ENCODE data around the gene NACC2.

NACC2 gene

DNA sequence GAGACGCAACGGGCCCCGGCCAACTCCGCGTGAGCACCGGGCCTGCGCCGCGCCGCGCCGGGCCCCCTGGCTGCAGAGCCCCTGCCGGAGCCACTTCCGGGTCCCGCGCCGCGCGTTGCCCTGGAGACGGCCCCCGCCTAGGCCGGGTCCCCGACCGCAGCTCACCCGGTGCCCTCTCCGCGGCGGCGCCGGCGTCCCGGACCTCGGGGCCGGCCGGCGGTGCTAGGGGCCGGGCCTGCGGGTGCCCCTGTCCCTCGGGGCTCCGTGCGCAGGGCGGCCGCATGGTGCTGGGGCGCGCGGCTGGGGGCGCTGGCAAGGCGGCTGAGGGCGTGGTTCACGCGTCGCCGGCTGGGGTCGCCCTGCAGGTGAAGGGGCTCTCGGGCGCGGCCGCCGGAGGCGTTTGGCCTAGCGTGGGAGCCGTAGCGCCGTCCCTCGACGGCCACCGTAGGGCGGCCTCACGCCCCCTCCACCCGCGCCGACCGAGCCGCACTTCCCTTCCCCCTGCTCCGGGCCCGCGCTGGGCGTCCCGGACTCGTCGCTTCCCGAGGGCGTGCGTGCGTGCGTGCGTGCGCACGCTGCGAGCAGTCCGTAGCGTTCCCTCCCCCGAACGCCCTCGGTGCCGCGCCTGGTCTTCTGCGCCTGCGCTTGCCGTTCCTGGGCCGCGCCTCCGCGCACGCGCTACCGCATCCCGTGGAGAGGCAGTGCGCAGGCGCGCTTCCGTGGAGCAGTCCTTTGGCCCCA lies 23.4 kb upstream of the NACC2 start, which contains the start of gene TMEM250 (continued):
- TF ChIP-seq ZNF776 (tag by site-specific recombination; IDR thresholded peaks at IDR 0.05; ENCODE audit: borderline replicate concordance): no peak
- TF ChIP-seq ZBTB20 (tag by site-specific recombination; IDR thresholded peaks at IDR 0.05): peak; percentile 15; the same call in 1 of the 2 replicates
- peak; percentile 2; the same call in 1 of the 2 replicates for TF ChIP-seq ZXDB (tag by site-specific recombination; IDR thresholded peaks at IDR 0.05)
- TF ChIP-seq ZNF214 (tag by site-specific recombination; IDR thresholded peaks at IDR 0.05; ENCODE audit: borderline replicate concordance): no peak
- no peak for TF ChIP-seq ZNF266 (tag by site-specific recombination; IDR thresholded peaks at IDR 0.05; ENCODE audit: low read depth)
- TF ChIP-seq, protein P1, sequence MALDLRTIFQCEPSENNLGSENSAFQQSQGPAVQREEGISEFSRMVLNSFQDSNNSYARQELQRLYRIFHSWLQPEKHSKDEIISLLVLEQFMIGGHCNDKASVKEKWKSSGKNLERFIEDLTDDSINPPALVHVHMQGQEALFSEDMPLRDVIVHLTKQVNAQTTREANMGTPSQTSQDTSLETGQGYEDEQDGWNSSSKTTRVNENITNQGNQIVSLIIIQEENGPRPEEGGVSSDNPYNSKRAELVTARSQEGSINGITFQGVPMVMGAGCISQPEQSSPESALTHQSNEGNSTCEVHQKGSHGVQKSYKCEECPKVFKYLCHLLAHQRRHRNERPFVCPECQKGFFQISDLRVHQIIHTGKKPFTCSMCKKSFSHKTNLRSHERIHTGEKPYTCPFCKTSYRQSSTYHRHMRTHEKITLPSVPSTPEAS (tag by site-specific recombination; IDR thresholded peaks at IDR 0.05): no peak
- no peak for TF ChIP-seq ZNF585B (tag by site-specific recombination; IDR thresholded peaks at IDR 0.05)
- no peak for TF ChIP-seq HOXC10 (CRISPR knock-in tag; IDR thresholded peaks at IDR 0.05)
- TF ChIP-seq GLI4 (tag by site-specific recombination; IDR thresholded peaks at IDR 0.05): no peak
- peak; percentile 90 for TF ChIP-seq KLF9 (tag by site-specific recombination; IDR thresholded peaks at IDR 0.05; ENCODE audit: low read depth)
- no peak for TF ChIP-seq ZNF48 (tag by site-specific recombination; IDR thresholded peaks at IDR 0.05)
- TF ChIP-seq ZNF239 (tag by site-specific recombination; IDR thresholded peaks at IDR 0.05): no peak
- TF ChIP-seq ZNF510 (tag by site-specific recombination; IDR thresholded peaks at IDR 0.05; ENCODE audit: insufficient replicate concordance): no peak
- TF ChIP-seq, protein P2, sequence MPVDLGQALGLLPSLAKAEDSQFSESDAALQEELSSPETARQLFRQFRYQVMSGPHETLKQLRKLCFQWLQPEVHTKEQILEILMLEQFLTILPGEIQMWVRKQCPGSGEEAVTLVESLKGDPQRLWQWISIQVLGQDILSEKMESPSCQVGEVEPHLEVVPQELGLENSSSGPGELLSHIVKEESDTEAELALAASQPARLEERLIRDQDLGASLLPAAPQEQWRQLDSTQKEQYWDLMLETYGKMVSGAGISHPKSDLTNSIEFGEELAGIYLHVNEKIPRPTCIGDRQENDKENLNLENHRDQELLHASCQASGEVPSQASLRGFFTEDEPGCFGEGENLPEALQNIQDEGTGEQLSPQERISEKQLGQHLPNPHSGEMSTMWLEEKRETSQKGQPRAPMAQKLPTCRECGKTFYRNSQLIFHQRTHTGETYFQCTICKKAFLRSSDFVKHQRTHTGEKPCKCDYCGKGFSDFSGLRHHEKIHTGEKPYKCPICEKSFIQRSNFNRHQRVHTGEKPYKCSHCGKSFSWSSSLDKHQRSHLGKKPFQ (tag by site-specific recombination; IDR thresholded peaks at IDR 0.05): no peak
- no peak for TF ChIP-seq ZNF302 (tag by site-specific recombination; IDR thresholded peaks at IDR 0.05; ENCODE audit: low read depth)
- no peak; the same call in 1 of the 2 replicates for TF ChIP-seq YY1 (tag by site-specific recombination; IDR thresholded peaks at IDR 0.05)
- TF ChIP-seq, protein P3, sequence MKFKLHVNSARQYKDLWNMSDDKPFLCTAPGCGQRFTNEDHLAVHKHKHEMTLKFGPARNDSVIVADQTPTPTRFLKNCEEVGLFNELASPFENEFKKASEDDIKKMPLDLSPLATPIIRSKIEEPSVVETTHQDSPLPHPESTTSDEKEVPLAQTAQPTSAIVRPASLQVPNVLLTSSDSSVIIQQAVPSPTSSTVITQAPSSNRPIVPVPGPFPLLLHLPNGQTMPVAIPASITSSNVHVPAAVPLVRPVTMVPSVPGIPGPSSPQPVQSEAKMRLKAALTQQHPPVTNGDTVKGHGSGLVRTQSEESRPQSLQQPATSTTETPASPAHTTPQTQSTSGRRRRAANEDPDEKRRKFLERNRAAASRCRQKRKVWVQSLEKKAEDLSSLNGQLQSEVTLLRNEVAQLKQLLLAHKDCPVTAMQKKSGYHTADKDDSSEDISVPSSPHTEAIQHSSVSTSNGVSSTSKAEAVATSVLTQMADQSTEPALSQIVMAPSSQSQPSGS (tag by site-specific recombination; IDR thresholded peaks at IDR 0.05; ENCODE audit: low read depth): no peak
- peak; percentile 22; the same call in 1 of the 2 replicates for TF ChIP-seq ZNF341 (tag by site-specific recombination; IDR thresholded peaks at IDR 0.05; ENCODE audit: low read depth)
- no peak for TF ChIP-seq MZF1 (tag by site-specific recombination; IDR thresholded peaks at IDR 0.05; ENCODE audit: borderline replicate concordance)
- TF ChIP-seq HOXD13 (CRISPR knock-in tag; IDR thresholded peaks at IDR 0.05; ENCODE audit: borderline replicate concordance): no peak
- TF ChIP-seq ZNF184 (tag by site-specific recombination; IDR thresholded peaks at IDR 0.05): no peak
- TF ChIP-seq ZNF23 (tag by site-specific recombination; IDR thresholded peaks at IDR 0.05; ENCODE audit: borderline replicate concordance): no peak
- TF ChIP-seq ZNF24 (tag by site-specific recombination; IDR thresholded peaks at IDR 0.05): no peak
- TF ChIP-seq ZNF10 (tag by site-specific recombination; IDR thresholded peaks at IDR 0.05): peak; percentile 53; the same call in 1 of the 2 replicates
- TF ChIP-seq ZNF433 (tag by site-specific recombination; IDR thresholded peaks at IDR 0.05; ENCODE audit: low read depth): no peak
- no peak for TF ChIP-seq ZNF658 (tag by site-specific recombination; IDR thresholded peaks at IDR 0.05)
- TF ChIP-seq, protein P4, sequence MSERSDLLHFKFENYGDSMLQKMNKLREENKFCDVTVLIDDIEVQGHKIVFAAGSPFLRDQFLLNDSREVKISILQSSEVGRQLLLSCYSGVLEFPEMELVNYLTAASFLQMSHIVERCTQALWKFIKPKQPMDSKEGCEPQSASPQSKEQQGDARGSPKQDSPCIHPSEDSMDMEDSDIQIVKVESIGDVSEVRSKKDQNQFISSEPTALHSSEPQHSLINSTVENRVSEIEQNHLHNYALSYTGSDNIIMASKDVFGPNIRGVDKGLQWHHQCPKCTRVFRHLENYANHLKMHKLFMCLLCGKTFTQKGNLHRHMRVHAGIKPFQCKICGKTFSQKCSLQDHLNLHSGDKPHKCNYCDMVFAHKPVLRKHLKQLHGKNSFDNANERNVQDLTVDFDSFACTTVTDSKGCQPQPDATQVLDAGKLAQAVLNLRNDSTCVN (tag by site-specific recombination; optimal IDR thresholded peaks at IDR 0.05): peak; percentile 100
- no peak for TF ChIP-seq GLIS2 (tag by site-specific recombination; IDR thresholded peaks at IDR 0.05)
- no peak for TF ChIP-seq ZNF621 (tag by site-specific recombination; IDR thresholded peaks at IDR 0.05)
- no peak for TF ChIP-seq BCL11A (tag by site-specific recombination; IDR thresholded peaks at IDR 0.05; ENCODE audit: low read depth)
- TF ChIP-seq ZNF529 (tag by site-specific recombination; IDR thresholded peaks at IDR 0.05; ENCODE audit: insufficient replicate concordance): no peak
- TF ChIP-seq ZNF571 (tag by site-specific recombination; IDR thresholded peaks at IDR 0.05): no peak
- TF ChIP-seq KLF7 (tag by site-specific recombination; IDR thresholded peaks at IDR 0.05; ENCODE audit: borderline replicate concordance): peak; percentile 28; the same call in 1 of the 2 replicates
- TF ChIP-seq, protein P5, sequence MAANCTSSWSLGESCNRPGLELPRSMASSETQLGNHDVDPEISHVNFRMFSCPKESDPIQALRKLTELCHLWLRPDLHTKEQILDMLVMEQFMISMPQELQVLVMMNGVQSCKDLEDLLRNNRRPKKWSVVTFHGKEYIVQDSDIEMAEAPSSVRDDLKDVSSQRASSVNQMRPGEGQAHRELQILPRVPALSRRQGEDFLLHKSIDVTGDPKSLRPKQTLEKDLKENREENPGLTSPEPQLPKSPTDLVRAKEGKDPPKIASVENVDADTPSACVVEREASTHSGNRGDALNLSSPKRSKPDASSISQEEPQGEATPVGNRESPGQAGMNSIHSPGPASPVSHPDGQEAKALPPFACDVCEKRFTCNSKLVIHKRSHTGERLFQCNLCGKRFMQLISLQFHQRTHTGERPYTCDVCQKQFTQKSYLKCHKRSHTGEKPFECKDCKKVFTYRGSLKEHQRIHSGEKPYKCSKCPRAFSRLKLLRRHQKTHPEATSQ (tag by site-specific recombination; IDR thresholded peaks at IDR 0.05): peak; percentile 50; the same call in 1 of the 2 replicates
- TF ChIP-seq ZFP3 (tag by site-specific recombination; IDR thresholded peaks at IDR 0.05; ENCODE audit: low read depth): no peak

Measured in HEK293 (cell line).